ENCODE measurements around the gene NOL4L. TPM values are rescaled to one million over a fixed set of nuclear protein-coding genes. Genes with fewer than 3 reads are reported as not detected.

Gene NOL4L
- total RNA-seq, 4 donors from 2014 or later = 5.8 to 19.4 (median 12.8) TPM

- Histone ChIP-seq H3K4me3 (no peak overlapping the region), H3K27ac (replicated peaks in 1 of 4) (no peak overlapping the region), H3K4me1 (no peaks in the 10 kb centered on the region), H3K36me3 (no peaks in the 10 kb centered on the region), H3K9me3 (no peaks in the 10 kb centered on the region), H3K27me3 (peaks cover 0 to 33% (median 0%) of the 10 kb centered on the region in 4 donors)
- intact Hi-C loops (cut with DNase I) = no loop called here
- TF ChIP-seq EP300 (IDR thresholded peaks at IDR 0.05) (no peak), POLR2A (IDR thresholded peaks at IDR 0.05; ENCODE audit: low read depth) (no peak), POLR2AphosphoS5 (IDR thresholded peaks at IDR 0.05) (no peak), CTCF (IDR thresholded peaks at IDR 0.05) (no peak)
- 87% methylated on average over 5 of the region's 5 CpGs for WGBS
- DNase-seq (ENCODE audit: extremely low spot score) = no peak
Observed at GRCh38 chr20:32608664-32609015, 23.5 kb upstream of the NOL4L start.

GRCh38 chr20:32607727-32608663, 22.9 kb upstream of the NOL4L start:
- H3K27me3 ChIP-seq = peaks cover 0 to 37% (median 0%) of the 10 kb centered on the region in 4 donors
- no peak for DNase-seq (ENCODE audit: extremely low spot score)
- no peaks in the 10 kb centered on the region for H3K36me3 ChIP-seq
- H3K4me3 ChIP-seq = no peak overlapping the region
- intact Hi-C loops (cut with DNase I) = no loop called here
- H3K4me1 ChIP-seq = no peaks in the 10 kb centered on the region
- H3K9me3 ChIP-seq = no peaks in the 10 kb centered on the region
- 86% methylated on average over 20 of the region's 22 CpGs for WGBS
- no peak for TF ChIP-seq POLR2AphosphoS5 (IDR thresholded peaks at IDR 0.05)
- no peak for TF ChIP-seq CTCF (IDR thresholded peaks at IDR 0.05)
- no peak for TF ChIP-seq POLR2A (IDR thresholded peaks at IDR 0.05; ENCODE audit: low read depth)
- TF ChIP-seq EP300 (IDR thresholded peaks at IDR 0.05) = no peak
- H3K27ac ChIP-seq (replicated peaks in 1 of 4) = no peak overlapping the region

- 80% methylated on average over 8 of the region's 8 CpGs for WGBS
- Histone ChIP-seq H3K36me3 (no peaks in the 10 kb centered on the region), H3K9me3 (no peaks in the 10 kb centered on the region), H3K27ac (replicated peaks in 1 of 4) (no peak overlapping the region), H3K4me1 (no peaks in the 10 kb centered on the region), H3K4me3 (no peak overlapping the region), H3K27me3 (peaks cover 0 to 39% (median 0%) of the 10 kb centered on the region in 4 donors)
- intact Hi-C loops (cut with DNase I) = no loop called here
- DNase-seq (ENCODE audit: extremely low spot score) = no peak
- TF ChIP-seq EP300 (IDR thresholded peaks at IDR 0.05) = no peak
- no peak for TF ChIP-seq CTCF (IDR thresholded peaks at IDR 0.05)
- TF ChIP-seq POLR2AphosphoS5 (IDR thresholded peaks at IDR 0.05) = no peak
- TF ChIP-seq POLR2A (IDR thresholded peaks at IDR 0.05; ENCODE audit: low read depth) = no peak
Observed at GRCh38 chr20:32607324-32607723, 22.2 kb upstream of the NOL4L start.

- Histone ChIP-seq H3K4me3 (no peak overlapping the region), H3K27ac (replicated peaks in 1 of 4) (no peak overlapping the region), H3K4me1 (no peaks in the 10 kb centered on the region), H3K36me3 (no peaks in the 10 kb centered on the region), H3K27me3 (peaks cover 0 to 39% (median 0%) of the 10 kb centered on the region in 4 donors), H3K9me3 (no peaks in the 10 kb centered on the region)
- WGBS = 88% methylated on average over 1 of the region's 1 CpG
- intact Hi-C loops (cut with DNase I) = no loop called here
- TF ChIP-seq POLR2A (IDR thresholded peaks at IDR 0.05; ENCODE audit: low read depth) (no peak), CTCF (IDR thresholded peaks at IDR 0.05) (no peak), POLR2AphosphoS5 (IDR thresholded peaks at IDR 0.05) (no peak), EP300 (IDR thresholded peaks at IDR 0.05) (no peak)
- DNase-seq (ENCODE audit: extremely low spot score) = no peak
Observed at GRCh38 chr20:32606790-32607189, 21.7 kb upstream of the NOL4L start.
